Left lobe of liver (tissue), 2 donors: Measurements from ENCODE around the gene POU6F1. TPM values are rescaled to one million over a fixed set of nuclear protein-coding genes. Genes with fewer than 3 reads are reported as not detected.
A peak's percentile ranks its signal among the peaks of the same experiment; 100 is the strongest.

Source experiments
- ATAC-seq: fragments of 200-7000 bp; cut with Tn5 transposase; one replicate; pipeline ENCODE4 v1.9.1; 2020; ENCODE audit warnings: mild to moderate bottlenecking, moderate library complexity
- DNase-seq: peaks from one replicate; pipeline ENCODE4 v3.0.0-alpha.2; 2020; ENCODE audit warnings: low spot score
- total RNA-seq: library from RNA; stranded (reverse); gene quantifications from one replicate; pipeline ENCODE4 v1.2.1, GENCODE V29; 2021
- donor health status: DM: no; HTN: no; CAD: no; lungs with moderate emphysema.
- donor health status: DM: no; HTN: yes; CAD: no.

POU6F1 gene
- total RNA-seq, 1 donor from 2014 or later, result 7.3 TPM

- DNase-seq, result peak; percentile 48
- ATAC-seq, result peak; percentile 31
These were observed 45.9 kb downstream of the POU6F1 start for GRCh38 chr12:51171884-51172514.

DNA sequence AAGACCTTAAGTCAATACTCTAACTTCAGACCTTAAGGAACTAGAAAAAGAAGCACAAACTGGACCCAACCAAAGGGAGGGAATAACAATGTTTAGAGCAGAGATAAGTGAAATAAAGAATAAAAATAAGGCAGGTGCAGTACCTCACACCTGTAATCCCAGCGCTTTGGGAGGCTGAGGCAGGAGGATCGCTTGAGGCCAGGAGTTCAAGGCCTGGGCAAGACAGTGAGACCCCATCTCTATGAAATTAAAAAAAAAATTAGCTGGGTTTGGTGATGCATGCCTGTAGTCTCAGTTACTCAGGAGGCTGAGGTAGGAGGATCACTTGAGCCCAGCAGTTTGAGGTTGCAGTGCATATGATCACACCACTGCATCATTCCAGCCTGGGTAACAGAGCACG, 54.1 kb downstream of the POU6F1 start:
- ATAC-seq (no peak), DNase-seq (no peak)

DNA sequence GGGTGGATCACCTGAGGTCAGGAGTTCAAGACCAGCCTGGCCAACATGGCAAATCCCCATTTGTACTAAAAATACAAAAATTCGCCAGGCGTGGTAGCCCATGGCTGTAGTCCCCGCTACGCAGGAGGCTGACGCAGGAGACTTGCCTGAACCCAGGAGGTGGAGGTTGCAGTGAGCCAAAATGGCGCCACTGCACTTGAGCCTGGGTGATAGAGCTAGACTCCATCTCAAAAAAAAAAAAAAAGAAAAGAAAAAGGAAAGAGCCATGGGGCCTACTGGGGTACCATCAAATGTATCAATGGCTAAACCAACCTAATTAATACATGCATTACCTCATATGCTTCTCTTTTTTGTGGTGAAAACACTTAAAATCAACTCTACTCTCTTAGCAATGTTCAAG, 55.6 kb downstream of the POU6F1 start:
- no peak for DNase-seq
- ATAC-seq, result no peak

DNA sequence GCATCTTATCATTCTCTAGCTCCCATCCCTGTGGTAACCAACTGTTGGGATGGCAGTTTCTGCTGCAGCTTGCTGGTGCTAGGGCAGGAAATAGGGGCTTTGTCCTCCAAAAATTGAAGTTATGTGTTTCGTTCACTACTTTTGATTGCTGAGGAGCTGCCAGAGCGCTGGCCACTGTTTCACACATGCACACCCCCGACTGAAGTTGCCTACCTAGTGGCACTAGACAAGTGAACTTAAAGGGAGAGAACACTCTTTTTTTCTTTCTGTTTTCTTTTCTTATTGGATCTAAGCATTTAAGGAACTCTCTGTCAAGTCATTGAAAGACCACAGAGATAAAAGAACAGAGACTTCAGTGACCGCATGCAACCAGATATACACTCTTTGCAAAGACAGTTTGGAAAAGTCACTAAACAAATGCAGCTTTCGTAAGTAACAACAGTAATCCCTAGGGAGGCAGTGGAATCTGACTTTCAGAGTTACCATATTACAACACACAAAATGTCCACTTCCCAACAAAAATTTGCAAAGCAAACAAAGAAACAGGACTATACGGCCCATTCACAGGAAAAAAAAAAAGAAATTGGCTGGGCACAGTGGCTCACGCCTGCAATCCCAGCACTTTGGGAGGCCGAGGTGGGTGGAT, 56.9 kb downstream of the POU6F1 start:
- ATAC-seq (peak; percentile 78), DNase-seq (no peak)

DNA sequence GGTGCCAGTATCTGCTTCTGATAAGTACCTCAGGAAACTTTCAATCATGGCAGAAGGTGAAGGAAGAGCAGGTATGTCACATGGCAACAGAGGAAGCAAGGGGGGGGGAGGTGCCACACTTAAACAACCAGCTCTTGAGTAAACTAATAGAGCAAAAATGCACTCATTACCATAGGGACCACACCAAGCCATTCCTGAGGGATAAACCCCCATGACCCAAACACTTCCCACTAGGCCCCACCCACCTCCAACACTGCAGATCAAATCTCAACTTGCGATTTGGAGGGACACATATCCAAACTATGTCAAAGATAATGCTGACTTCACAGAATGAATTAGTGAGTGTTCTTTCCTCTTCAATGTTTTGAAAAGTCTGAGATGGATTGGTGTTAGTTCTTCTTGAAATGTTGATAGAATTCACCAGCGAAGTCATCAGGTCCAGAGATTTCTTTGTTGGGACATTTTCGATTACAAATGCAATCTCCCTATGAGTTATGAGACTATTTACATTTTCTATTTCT, 61.6 kb downstream of the POU6F1 start:
- ATAC-seq (no peak), DNase-seq (no peak)

DNA sequence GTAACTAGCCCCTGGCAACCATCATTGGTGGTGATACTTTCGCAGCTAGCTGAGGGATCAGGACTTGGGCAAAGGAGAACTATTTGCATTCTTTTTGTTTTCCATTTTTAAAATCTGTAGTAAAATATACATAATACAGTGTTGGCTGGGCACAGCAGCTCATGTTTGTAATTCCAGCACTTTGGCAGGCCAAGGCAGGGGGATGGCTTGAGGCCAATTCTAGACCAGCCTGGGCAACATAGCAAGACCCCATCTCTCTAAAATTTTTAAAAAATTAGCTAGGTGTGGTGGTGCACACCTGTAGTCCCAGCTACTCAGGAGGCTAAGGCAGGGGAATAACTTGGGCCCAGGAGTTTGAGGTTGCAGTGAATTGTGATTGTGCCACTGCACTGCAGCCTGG, 64.9 kb downstream of the POU6F1 start:
- ATAC-seq, result no peak
- no peak for DNase-seq

- no peak for ATAC-seq
- DNase-seq, result no peak
These were observed 67.1 kb downstream of the POU6F1 start for GRCh38 chr12:51150777-51151176.

DNA sequence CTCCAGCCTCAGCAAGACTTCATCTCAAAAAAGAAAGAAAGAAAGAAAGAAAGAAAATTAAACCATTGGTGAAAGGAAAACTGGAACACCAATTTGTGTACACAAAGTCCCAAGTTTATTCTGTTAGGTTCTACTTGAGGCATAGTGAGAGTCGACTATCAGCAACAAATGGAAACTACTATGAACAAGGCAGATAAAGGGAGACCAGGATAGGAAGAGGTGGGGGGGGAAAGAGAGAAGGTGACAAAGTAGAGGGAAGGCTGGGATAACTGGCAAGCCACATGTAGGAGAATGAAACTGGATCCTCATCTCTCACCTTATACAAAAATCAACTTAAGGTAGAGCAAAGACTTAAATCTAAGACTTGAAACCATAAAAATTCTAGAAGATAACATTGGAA, 70.6 kb downstream of the POU6F1 start:
- DNase-seq (no peak), ATAC-seq (no peak)

DNA sequence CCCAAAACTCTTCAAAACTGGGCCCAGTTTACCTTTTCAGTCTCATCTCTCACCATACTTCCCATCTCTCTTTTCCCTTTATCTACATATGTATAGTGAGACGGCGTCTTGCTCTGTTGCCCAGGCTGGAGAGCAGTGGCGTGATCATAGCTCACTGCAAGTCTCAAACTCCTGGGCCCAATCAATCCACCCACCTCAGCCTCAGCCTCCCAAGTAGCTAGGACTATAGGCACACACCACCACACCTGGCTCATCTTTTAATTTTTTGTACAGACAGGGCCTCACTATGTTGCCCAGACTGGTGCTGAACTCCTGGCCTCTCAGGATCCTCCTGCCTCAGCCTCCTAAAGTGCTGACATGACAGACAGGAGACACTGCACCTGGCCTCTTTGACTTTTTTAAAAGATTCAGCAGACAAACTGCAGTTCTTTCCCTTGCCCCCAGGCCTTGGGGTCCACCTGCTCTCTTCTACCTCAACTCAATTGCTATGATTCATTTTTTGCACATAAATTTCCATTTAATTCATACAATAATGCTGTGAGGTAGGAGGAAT, 78.5 kb downstream of the POU6F1 start:
- ATAC-seq, result no peak
- DNase-seq, result no peak

Other genes starting within 250 kb of the POU6F1 start
- 31.2 TPM for gene SLC11A2, start 191.7 kb downstream of the POU6F1 start, total RNA-seq
- gene LETMD1, start 169.7 kb downstream of the POU6F1 start, total RNA-seq, result 36.6 TPM
- gene CSRNP2, start 134.5 kb downstream of the POU6F1 start, total RNA-seq, result 5.7 TPM
- gene TFCP2, start 44.9 kb downstream of the POU6F1 start, total RNA-seq, result 7.7 TPM
- 74.5 TPM for gene DAZAP2, start 20.8 kb upstream of the POU6F1 start, total RNA-seq
- 4.0 TPM for gene SMAGP, start 52.4 kb upstream of the POU6F1 start, total RNA-seq
- 2.7 TPM for gene BIN2, start 106.1 kb upstream of the POU6F1 start, total RNA-seq
- gene CELA1, start 128.6 kb upstream of the POU6F1 start, total RNA-seq, result not detected
- gene GALNT6, start 173.3 kb upstream of the POU6F1 start, total RNA-seq, result 1.7 TPM
- 0.35 TPM for gene SLC4A8, start 206.8 kb upstream of the POU6F1 start, total RNA-seq